CD14-positive monocyte (primary cell): ENCODE results near the gene FAM174B. TPM values are rescaled to one million over a fixed set of nuclear protein-coding genes. Genes with fewer than 3 reads are reported as not detected.

Experiments used
- DNase-seq, 3 donors: peaks; one replicate each; pipeline ENCODE4 v3.0.0-alpha.2; 2011 to 2022
- H2AFZ ChIP-seq: 2 replicates; pipeline ENCODE4 v1.6.0; 2012; ENCODE audit warnings: mild to moderate bottlenecking, low read depth, low read length, inconsistent platforms; ENCODE audit not compliant: insufficient read depth, poor library complexity, severe bottlenecking
- H3K27ac ChIP-seq, 2 donors: 1 replicate in 1 of 2; 2 replicates in 1 of 2; pipeline ENCODE4 v1.5.1; 2012 to 2013; ENCODE audit warnings: low read length in 2 of 2, control low read depth in 1 of 2, inconsistent platforms in 1 of 2, low read depth in 1 of 2, mild to moderate bottlenecking in 1 of 2
- H3K27me3 ChIP-seq, 2 donors: one replicate each; pipeline versions ENCODE4 v1.6.0 to v1.6.1; 2011 to 2013; ENCODE audit warnings: low read length in 2 of 2; ENCODE audit not compliant: control insufficient read depth in 2 of 2, insufficient read depth in 2 of 2
- H3K36me3 ChIP-seq, 2 donors: replicated peaks in 1 of 2; 1 replicate in 1 of 2; 2 replicates in 1 of 2; pipeline versions ENCODE4 v1.5.1 to v1.6.1; 2012 to 2013; ENCODE audit warnings: low read length in 2 of 2, control low read depth in 1 of 2, inconsistent platforms in 1 of 2, mild to moderate bottlenecking in 1 of 2; ENCODE audit not compliant: insufficient read depth in 2 of 2, control insufficient read depth in 1 of 2
- H3K4me1 ChIP-seq, 2 donors: 1 replicate in 1 of 2; 2 replicates in 1 of 2; pipeline versions ENCODE4 v1.5.1 to v1.6.1; 2012 to 2013; ENCODE audit warnings: low read length in 2 of 2, control low read depth in 1 of 2, inconsistent platforms in 1 of 2, mild to moderate bottlenecking in 1 of 2, moderate library complexity in 1 of 2; ENCODE audit not compliant: insufficient read depth in 2 of 2, control insufficient read depth in 1 of 2
- H3K4me2 ChIP-seq: replicated peaks from 2 replicates; pipeline ENCODE3; 2012; ENCODE audit warnings: low read length, moderate library complexity, mild to moderate bottlenecking; ENCODE audit not compliant: poor library complexity, severe bottlenecking; ENCODE audit errors: extremely low read depth
- H3K4me3 ChIP-seq, 3 experiments: fragments of 200-600 bp in 1 of 3; sonication (generic) in 1 of 3; replicated peaks in 1 of 3; 1 replicate in 2 of 3; 2 replicates in 1 of 3; pipeline ENCODE4 v1.5.1; 2011 to 2013; ENCODE audit warnings: low read length in 3 of 3, mild to moderate bottlenecking in 3 of 3, control low read depth in 2 of 3, low read depth in 2 of 3, inconsistent platforms in 1 of 3, moderate library complexity in 1 of 3
- H3K79me2 ChIP-seq: 2 replicates; pipeline ENCODE4 v1.6.0; 2012; ENCODE audit warnings: mild to moderate bottlenecking, control low read depth, inconsistent platforms, low read length, moderate library complexity; ENCODE audit not compliant: insufficient read depth
- H3K9ac ChIP-seq: 2 replicates; pipeline ENCODE4 v1.6.0; 2017; ENCODE audit warnings: low read length, mild to moderate bottlenecking; ENCODE audit not compliant: insufficient read depth, poor library complexity, severe bottlenecking
- H3K9me3 ChIP-seq, 2 donors: replicated peaks in 1 of 2; 1 replicate in 1 of 2; 2 replicates in 1 of 2; pipeline versions ENCODE4 v1.5.1 to v1.6.1; 2012 to 2013; ENCODE audit warnings: low read length in 2 of 2, control low read depth in 1 of 2; ENCODE audit not compliant: control insufficient read depth in 1 of 2, insufficient read depth in 1 of 2
- H4K20me1 ChIP-seq: 2 replicates; pipeline ENCODE4 v1.6.0; 2012; ENCODE audit warnings: mild to moderate bottlenecking, low read length, control low read depth, moderate library complexity; ENCODE audit not compliant: insufficient read depth
- H3K27ac Mint-ChIP-seq, 7 donors: one replicate each; pipeline ENCODE4 v1.8.0; 2020; ENCODE audit warnings: mild to moderate bottlenecking in 7 of 7, mixed read lengths in 7 of 7, moderate library complexity in 6 of 7, inconsistent platforms in 2 of 7
- H3K27me3 Mint-ChIP-seq, 3 donors: one replicate each; pipeline ENCODE4 v1.8.0; 2021 to 2022; ENCODE audit warnings: low read depth in 3 of 3, mild to moderate bottlenecking in 3 of 3, mixed read lengths in 3 of 3, moderate library complexity in 3 of 3, inconsistent platforms in 1 of 3
- H3K36me3 Mint-ChIP-seq, 2 donors: one replicate each; pipeline ENCODE4 v1.8.0; 2020; ENCODE audit warnings: mixed read lengths in 2 of 2, inconsistent platforms in 1 of 2, mild to moderate bottlenecking in 1 of 2
- H3K4me1 Mint-ChIP-seq: one replicate; pipeline ENCODE4 v1.8.0; 2020; ENCODE audit warnings: mild to moderate bottlenecking, mixed read lengths
- H3K4me3 Mint-ChIP-seq, 2 donors: one replicate each; pipeline ENCODE4 v1.8.0; 2020; ENCODE audit warnings: mild to moderate bottlenecking in 2 of 2, mixed read lengths in 2 of 2, moderate library complexity in 1 of 2
- H3K9me3 Mint-ChIP-seq, 7 donors: one replicate each; pipeline ENCODE4 v1.8.0; 2020 to 2022; ENCODE audit warnings: mixed read lengths in 7 of 7, mild to moderate bottlenecking in 6 of 7, moderate library complexity in 6 of 7, inconsistent platforms in 2 of 7
- CTCF ChIP-seq: fragments of 200-600 bp; IDR thresholded peaks from one replicate; pipeline ENCODE4 v1.8.0; 2022; ENCODE audit warnings: antibody characterized with exemption, mild to moderate bottlenecking
- WGBS: methylation state at CpG from one replicate; pipeline ENCODE4 v1.1.5; 2013; ENCODE audit warnings: missing lambda C conversion rate; ENCODE audit not compliant: insufficient coverage; 5-methylcytosine and 5-hydroxymethylcytosine counted together
- intact Hi-C, 2 donors: fragments of 100-400 bp; cut with micrococcal nuclease; formaldehyde crosslinking; loops; one replicate each; pipeline versions ENCODE4 v1.15.0 to v1.15.1; 2023
- polyA plus RNA-seq, 3 donors: library from polyadenylated mRNA; depleted of rRNA in 1 of 3; unstranded in 2 of 3; stranded (reverse) in 1 of 3; fragments of 300-500 nt in 2 of 3; fragments of >200 nt in 1 of 3; fragmentation: Illumina TruSeq in 2 of 3; gene quantifications; 1 replicate in 2 of 3; 2 replicates in 1 of 3; pipeline ENCODE4 v1.2.3, GENCODE V29; 2012 to 2021

Gene FAM174B
- polyA plus RNA-seq, 3 donors: 2.2 to 4.7 (median 3.2) TPM

DNA sequence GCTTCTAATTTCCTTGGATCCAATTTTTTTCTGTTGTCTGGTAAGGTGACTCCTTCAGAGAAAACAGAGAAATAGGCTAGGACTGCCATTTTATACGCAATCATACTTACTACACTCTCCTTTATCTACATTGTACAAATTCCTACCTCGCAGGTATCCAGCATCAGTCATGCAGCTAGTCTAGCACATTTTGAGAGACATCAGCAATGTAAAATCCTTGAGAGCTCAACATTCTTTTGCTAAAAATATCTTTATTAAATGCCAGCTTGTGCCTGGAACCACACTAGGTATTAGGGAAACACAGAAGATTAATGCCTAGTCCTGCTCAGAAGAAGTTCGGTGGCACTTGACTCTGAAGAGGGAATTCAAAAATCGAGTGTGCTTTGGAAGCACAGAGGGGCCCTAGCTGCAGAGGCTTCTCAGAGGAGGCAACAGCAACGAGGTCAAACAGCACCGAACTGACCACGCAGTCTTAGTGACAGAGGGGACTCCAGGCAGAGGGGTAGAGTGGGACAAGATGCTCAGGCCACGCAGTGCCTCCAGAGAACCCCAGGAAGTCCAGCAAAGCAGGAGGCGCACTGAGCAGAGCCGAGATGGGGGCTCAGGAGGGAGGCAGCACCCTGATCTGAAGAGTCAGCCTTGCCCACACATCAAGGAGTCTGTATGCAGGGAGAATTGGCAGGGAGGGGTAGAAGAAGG is 3.5 kb downstream of the FAM174B start:
- H3K4me3 ChIP-seq: no peak overlapping the region
- no peaks in the 10 kb centered on the region for H3K36me3 ChIP-seq
- no peak overlapping the region for H3K4me3 Mint-ChIP-seq
- no peak for TF ChIP-seq CTCF
- peaks cover 25 to 28% of the 10 kb centered on the region in 2 donors for H3K27me3 ChIP-seq
- H3K36me3 Mint-ChIP-seq: peaks cover 0 to 7% of the 10 kb centered on the region in 2 donors
- peaks cover 6 to 10% of the 10 kb centered on the region in 2 donors for H3K4me1 ChIP-seq
- no peaks in the 10 kb centered on the region for H3K79me2 ChIP-seq
- H3K9ac ChIP-seq: no peak overlapping the region
- intact Hi-C loops: no loop called here
- DNase-seq: no peak
- H3K9me3 Mint-ChIP-seq: peaks cover 0 to 14% (median 11%) of the 10 kb centered on the region in 7 donors
- 91% methylated on average over 10 of the region's 10 CpGs for WGBS
- no peaks in the 10 kb centered on the region for H4K20me1 ChIP-seq
- H3K4me1 Mint-ChIP-seq: peaks cover 13% of the 10 kb centered on the region
- H2AFZ ChIP-seq: no peak overlapping the region
- H3K27ac ChIP-seq: no peak overlapping the region
- no peak overlapping the region for H3K4me2 ChIP-seq
- H3K27me3 Mint-ChIP-seq: peaks cover 27 to 43% (median 32%) of the 10 kb centered on the region in 3 donors
- H3K9me3 ChIP-seq: peaks cover 8 to 11% of the 10 kb centered on the region in 2 donors
- H3K27ac Mint-ChIP-seq: no peak overlapping the region

GRCh38 chr15:92650966-92651365 is 4.6 kb downstream of the FAM174B start:
- Histone ChIP-seq H3K9ac (no peak overlapping the region), H3K27me3 (peaks cover 15 to 17% of the 10 kb centered on the region in 2 donors), H3K4me1 (peaks cover 6 to 10% of the 10 kb centered on the region in 2 donors), H2AFZ (no peak overlapping the region), H3K79me2 (no peaks in the 10 kb centered on the region), H3K9me3 (peaks cover 2% of the 10 kb centered on the region in 2 donors), H3K4me3 (no peak overlapping the region), H3K4me2 (no peak overlapping the region), H3K36me3 (no peaks in the 10 kb centered on the region), H4K20me1 (no peaks in the 10 kb centered on the region), H3K27ac (no peak overlapping the region)
- no peak for DNase-seq
- Mint-ChIP-seq H3K4me1 (peaks cover 10% of the 10 kb centered on the region), H3K36me3 (no peaks in the 10 kb centered on the region), H3K9me3 (peaks cover 0 to 6% (median 3%) of the 10 kb centered on the region in 7 donors), H3K27me3 (peaks cover 18 to 32% (median 21%) of the 10 kb centered on the region in 3 donors), H3K4me3 (no peak overlapping the region), H3K27ac (no peak overlapping the region)
- intact Hi-C loops: no loop called here
- no peak for TF ChIP-seq CTCF
- 100% methylated on average over 1 of the region's 2 CpGs for WGBS
